Ovary (tissue), 3 donors: Measurements from ENCODE around the gene ANKZF1.
"Not testable (repeated sequence)": the region's sequence is repeated elsewhere in the genome, so short reads cannot be mapped to it uniquely, and the experiment has no call there.

Source experiments
- CTCF ChIP-seq, 3 donors: fragments of 450-650 bp in 2 of 3; fragments of 200-600 bp in 1 of 3; IDR thresholded peaks; one replicate each; pipeline versions ENCODE4 v1.5.1 to v1.8.0; 2016 to 2022; ENCODE audit warnings: antibody characterized with exemption in 3 of 3, mild to moderate bottlenecking in 1 of 3
- POLR2A ChIP-seq: fragments of 450-650 bp; IDR thresholded peaks from one replicate; pipeline ENCODE4 v1.6.1; 2017; ENCODE audit warnings: antibody characterized with exemption, mild to moderate bottlenecking, moderate library complexity
- donor health status: DM: no; HTN: no; CAD: no.

GRCh38 chr2:219258942-219259341 is 29.3 kb downstream of the ANKZF1 start:
- TF ChIP-seq CTCF (IDR thresholded peaks at IDR 0.05); POLR2A: not testable (repeated sequence)
